SH-SY5Y (cell line): Measurements from ENCODE around the gene CA7.

Experiments used
- GATA2 ChIP-seq: IDR thresholded peaks from 2 replicates; pipeline ENCODE4 v1.6.1; 2011; ENCODE audit warnings: mild to moderate bottlenecking, low read depth, low read length
- GATA3 ChIP-seq: IDR thresholded peaks from 2 replicates; pipeline ENCODE4 v1.6.1; 2011; ENCODE audit warnings: low read depth, mild to moderate bottlenecking, low read length, moderate library complexity

DNA sequence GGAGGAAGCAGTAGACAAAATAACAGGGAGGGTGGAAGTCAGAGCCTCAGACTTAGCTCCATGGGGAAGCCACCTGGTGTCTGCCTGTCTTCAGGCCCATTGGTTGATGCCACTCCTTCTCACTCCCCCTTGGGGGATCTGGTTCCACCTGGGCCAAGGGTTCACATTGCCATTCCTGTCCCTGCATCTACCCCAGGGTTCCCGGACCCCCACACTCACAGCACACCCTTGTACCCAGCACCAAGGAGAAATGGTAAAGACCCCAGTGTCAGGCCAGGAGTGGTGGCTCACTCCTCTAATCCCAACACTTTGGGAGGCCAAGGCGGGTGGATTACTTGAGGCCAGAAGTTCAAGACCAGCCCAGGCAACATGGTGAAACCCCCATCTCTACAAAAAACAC, 1.0 kb upstream of the CA7 start:
- TF ChIP-seq GATA2 (no peak), GATA3 (no peak)
